SK-N-SH (cell line): ENCODE measurements around the gene ROBO1. TPM values are rescaled to one million over a fixed set of nuclear protein-coding genes. Genes with fewer than 3 reads are reported as not detected.

Experiments
- CTCF ChIA-PET: fragments of 300-600, 350-600 bp; formaldehyde crosslinking; extraction: SDS; loops from one replicate; lab custom pipeline; 2021; lab: Yijun Ruan, JAX
- POLR2A ChIA-PET: fragments of 350-600 bp; sonication (Branson Sonifier 250); formaldehyde crosslinking; extraction: SDS; loops from one replicate; lab custom pipeline; 2020; ENCODE audit warnings: antibody characterized with exemption, inconsistent platforms; lab: Yijun Ruan, JAX
- DNase-seq: peaks from one replicate; pipeline ENCODE4 v3.0.0; 2012
- H2AFZ ChIP-seq: fragments of 200-600 bp; sonication (generic); 2 replicates; pipeline ENCODE4 v1.8.1; 2016; ENCODE audit warnings: antibody characterized with exemption, mild to moderate bottlenecking, low read depth
- H3F3A ChIP-seq: fragments of 200-600 bp; sonication (generic); replicated peaks from 2 replicates; pipeline ENCODE3; 2016; ENCODE audit warnings: antibody characterized with exemption, mild to moderate bottlenecking; ENCODE audit not compliant: insufficient read depth
- H3K27ac ChIP-seq, 2 experiments: fragments of 200-500 bp in 1 of 2; fragments of 200-600 bp in 1 of 2; sonication (Bioruptor generic) in 1 of 2; sonication (generic), shearing (Covaris generic) in 1 of 2; 2 replicates each; pipeline versions ENCODE4 v1.5.1 to v1.6.1; 2014 to 2016; ENCODE audit warnings: low read depth in 2 of 2, inconsistent platforms in 1 of 2, low read length in 1 of 2, mild to moderate bottlenecking in 1 of 2, mixed read lengths in 1 of 2
- H3K27me3 ChIP-seq: fragments of 200-600 bp; sonication (generic), shearing (Covaris generic); 2 replicates; pipeline ENCODE4 v1.6.1; 2016; ENCODE audit warnings: mixed run types; ENCODE audit not compliant: insufficient read depth
- H3K36me3 ChIP-seq, 2 experiments: fragments of 200-500 bp in 1 of 2; fragments of 200-600 bp in 1 of 2; sonication (Bioruptor generic) in 1 of 2; sonication (generic) in 1 of 2; replicated peaks in 1 of 2; 2 replicates each; pipeline versions ENCODE3 to v1.5.1; 2014 to 2016; ENCODE audit warnings: low read length in 1 of 2, mild to moderate bottlenecking in 1 of 2; ENCODE audit not compliant: insufficient read depth in 2 of 2, control insufficient read depth in 1 of 2
- H3K4me1 ChIP-seq, 2 experiments: fragments of 200-500 bp in 1 of 2; fragments of 200-600 bp in 1 of 2; sonication (Bioruptor generic) in 1 of 2; sonication (generic), shearing (Covaris generic) in 1 of 2; 2 replicates each; pipeline versions ENCODE4 v1.5.1 to v1.6.1; 2014 to 2016; ENCODE audit warnings: low read depth in 1 of 2, low read length in 1 of 2, mixed run types in 1 of 2; ENCODE audit not compliant: insufficient read depth in 2 of 2, control insufficient read depth in 1 of 2
- H3K4me2 ChIP-seq: fragments of 200-600 bp; sonication (generic), shearing (Covaris generic); 2 replicates; pipeline ENCODE4 v1.6.1; 2017; ENCODE audit warnings: mixed run types
- H3K4me3 ChIP-seq, 2 experiments: fragments of 200-500 bp in 1 of 2; fragments of 200-600 bp in 1 of 2; sonication (Bioruptor generic) in 1 of 2; sonication (generic), shearing (Covaris generic) in 1 of 2; 2 replicates each; pipeline versions ENCODE4 v1.5.1 to v1.8.1; 2014 to 2016; ENCODE audit warnings: low read depth in 2 of 2, inconsistent platforms in 1 of 2, low read length in 1 of 2, mild to moderate bottlenecking in 1 of 2, mixed read lengths in 1 of 2, moderate library complexity in 1 of 2
- H3K79me2 ChIP-seq: fragments of 200-600 bp; sonication (generic); 2 replicates; pipeline ENCODE4 v1.8.1; 2017; ENCODE audit warnings: mild to moderate bottlenecking; ENCODE audit not compliant: insufficient read depth
- H3K9ac ChIP-seq: fragments of 200-600 bp; sonication (generic); 2 replicates; pipeline ENCODE4 v1.6.1; 2017; ENCODE audit warnings: mixed run types
- H3K9me2 ChIP-seq: fragments of 200-600 bp; sonication (generic); 2 replicates; pipeline ENCODE4 v1.6.1; 2017; ENCODE audit warnings: mixed run types
- H3K9me3 ChIP-seq: fragments of 200-600 bp; sonication (generic); 2 replicates; pipeline ENCODE4 v1.6.1; 2017; ENCODE audit warnings: mixed run types, mild to moderate bottlenecking, moderate library complexity
- H4K20me1 ChIP-seq: fragments of 200-600 bp; sonication (generic); 2 replicates; pipeline ENCODE4 v1.6.1; 2017; ENCODE audit warnings: mild to moderate bottlenecking, mixed run types; ENCODE audit not compliant: insufficient read depth
- CHD2 ChIP-seq: fragments of 150-350 bp; IDR thresholded peaks from 2 replicates; pipeline ENCODE4 v1.6.1; 2018; ENCODE audit warnings: low read length; ENCODE audit not compliant: partially characterized antibody
- EZH2phosphoT487 ChIP-seq: fragments of 200-600 bp; sonication (generic); IDR thresholded peaks from 2 replicates; pipeline ENCODE4 v1.6.1; 2017; ENCODE audit warnings: low read depth, mixed run types, mild to moderate bottlenecking, antibody characterized with exemption, moderate library complexity, borderline replicate concordance
- FOXM1 ChIP-seq: IDR thresholded peaks from 2 replicates; pipeline ENCODE4 v1.4.0; 2012; ENCODE audit warnings: low read depth, mild to moderate bottlenecking
- GATA2 ChIP-seq: sonication (generic); formaldehyde crosslinking; IDR thresholded peaks from 2 replicates; pipeline ENCODE4 v1.5.0; 2020; ENCODE audit warnings: mild to moderate bottlenecking, missing genetic modification reagents
- MXI1 ChIP-seq: IDR thresholded peaks from 2 replicates; pipeline ENCODE4 v1.6.1; 2012; ENCODE audit warnings: mild to moderate bottlenecking, low read depth, low read length, improper control_type of control experiment
- NFIC ChIP-seq: IDR thresholded peaks from 2 replicates; pipeline ENCODE4 v1.4.0; 2012; ENCODE audit warnings: borderline replicate concordance
- POLR2AphosphoS5 ChIP-seq: IDR thresholded peaks from 2 replicates; pipeline ENCODE4 v1.6.1; 2012; ENCODE audit warnings: low read depth, low read length
- RXRA ChIP-seq: IDR thresholded peaks from 2 replicates; pipeline ENCODE4 v1.4.0; 2012; ENCODE audit warnings: low read depth, mild to moderate bottlenecking, borderline replicate concordance
- SIN3A ChIP-seq: IDR thresholded peaks from 2 replicates; pipeline ENCODE4 v1.6.1; 2012; ENCODE audit warnings: low read depth, mild to moderate bottlenecking, low read length, moderate library complexity, borderline replicate concordance
- SMC3 ChIP-seq: IDR thresholded peaks from 2 replicates; pipeline ENCODE4 v1.6.1; 2012; ENCODE audit warnings: low read depth, low read length, improper control_type of control experiment
- TAF1 ChIP-seq: IDR thresholded peaks from 2 replicates; pipeline ENCODE4 v1.6.1; 2012; ENCODE audit warnings: low read depth, mild to moderate bottlenecking, low read length, moderate library complexity, borderline replicate concordance
- WGBS: methylation state at CpG from one replicate; pipeline ENCODE4 v1.1.6; 2017; ENCODE audit warnings: low lambda C conversion rate; 5-methylcytosine and 5-hydroxymethylcytosine counted together
- polyA plus RNA-seq, 3 experiments: library from polyadenylated mRNA; depleted of rRNA; stranded (reverse); fragments of >200 nt; gene quantifications; 2 replicates each; pipeline ENCODE4 v1.2.3, GENCODE V29; 2012
- TF ChIP-seq, protein P1 (sequence below): fragments of 200-600 bp; sonication (generic); IDR thresholded peaks from 2 replicates; pipeline ENCODE4 v1.6.1; 2017; ENCODE audit warnings: antibody characterized with exemption, mild to moderate bottlenecking, moderate library complexity
- TF ChIP-seq, protein P2 (sequence below): IDR thresholded peaks from 2 replicates; pipeline ENCODE4 v1.6.1; 2012; ENCODE audit warnings: mild to moderate bottlenecking, low read depth, low read length, moderate library complexity
- TF ChIP-seq, protein P3 (sequence below): IDR thresholded peaks from 2 replicates; pipeline ENCODE4 v1.4.0; 2012; ENCODE audit warnings: low read depth
- TF ChIP-seq, protein P4 (sequence below): fragments of 150-350 bp; IDR thresholded peaks from 2 replicates; pipeline ENCODE4 v1.6.1; 2016; ENCODE audit warnings: mild to moderate bottlenecking, low read depth, low read length

Gene ROBO1
- polyA plus RNA-seq, 1 of the 3 experiments (the other 2 are of a cell fraction) = 22.7 TPM

DNA sequence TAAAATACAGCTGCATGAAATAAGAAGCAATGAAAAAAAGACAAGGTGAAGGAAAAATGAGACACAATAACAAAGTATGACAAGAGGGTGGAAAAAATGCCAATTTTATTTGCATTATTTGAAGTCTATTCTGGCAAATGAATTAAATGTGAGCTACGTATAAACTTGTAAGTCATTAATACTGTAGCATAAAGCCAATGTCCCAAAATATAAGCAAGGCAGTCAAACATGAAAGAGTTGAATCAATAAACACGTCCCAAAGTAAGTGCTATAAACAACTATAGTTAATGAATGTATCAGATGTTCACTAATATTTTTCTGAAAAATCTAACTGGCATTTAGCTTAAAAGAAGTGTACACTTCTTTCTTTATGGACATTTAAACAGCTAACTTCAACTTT lies 481.9 kb downstream of the ROBO1 start:
- Histone ChIP-seq H3K9me3 (no peaks in the 10 kb centered on the region), H3K27ac (no peak overlapping the region), H3K27me3 (no peaks in the 10 kb centered on the region), H3K4me3 (no peak overlapping the region)
- TF ChIP-seq GATA2 (CRISPR knock-in tag) (no peak), SMC3 (no peak), EZH2phosphoT487 (no peak), NFIC (no peak), POLR2AphosphoS5 (no peak), RXRA (no peak), CHD2 (no peak), FOXM1 (no peak), SIN3A (no peak), MXI1 (no peak), TAF1 (no peak)
- TF ChIP-seq, protein P1, sequence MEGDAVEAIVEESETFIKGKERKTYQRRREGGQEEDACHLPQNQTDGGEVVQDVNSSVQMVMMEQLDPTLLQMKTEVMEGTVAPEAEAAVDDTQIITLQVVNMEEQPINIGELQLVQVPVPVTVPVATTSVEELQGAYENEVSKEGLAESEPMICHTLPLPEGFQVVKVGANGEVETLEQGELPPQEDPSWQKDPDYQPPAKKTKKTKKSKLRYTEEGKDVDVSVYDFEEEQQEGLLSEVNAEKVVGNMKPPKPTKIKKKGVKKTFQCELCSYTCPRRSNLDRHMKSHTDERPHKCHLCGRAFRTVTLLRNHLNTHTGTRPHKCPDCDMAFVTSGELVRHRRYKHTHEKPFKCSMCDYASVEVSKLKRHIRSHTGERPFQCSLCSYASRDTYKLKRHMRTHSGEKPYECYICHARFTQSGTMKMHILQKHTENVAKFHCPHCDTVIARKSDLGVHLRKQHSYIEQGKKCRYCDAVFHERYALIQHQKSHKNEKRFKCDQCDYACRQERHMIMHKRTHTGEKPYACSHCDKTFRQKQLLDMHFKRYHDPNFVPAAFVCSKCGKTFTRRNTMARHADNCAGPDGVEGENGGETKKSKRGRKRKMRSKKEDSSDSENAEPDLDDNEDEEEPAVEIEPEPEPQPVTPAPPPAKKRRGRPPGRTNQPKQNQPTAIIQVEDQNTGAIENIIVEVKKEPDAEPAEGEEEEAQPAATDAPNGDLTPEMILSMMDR = no peak
- TF ChIP-seq, protein P2, sequence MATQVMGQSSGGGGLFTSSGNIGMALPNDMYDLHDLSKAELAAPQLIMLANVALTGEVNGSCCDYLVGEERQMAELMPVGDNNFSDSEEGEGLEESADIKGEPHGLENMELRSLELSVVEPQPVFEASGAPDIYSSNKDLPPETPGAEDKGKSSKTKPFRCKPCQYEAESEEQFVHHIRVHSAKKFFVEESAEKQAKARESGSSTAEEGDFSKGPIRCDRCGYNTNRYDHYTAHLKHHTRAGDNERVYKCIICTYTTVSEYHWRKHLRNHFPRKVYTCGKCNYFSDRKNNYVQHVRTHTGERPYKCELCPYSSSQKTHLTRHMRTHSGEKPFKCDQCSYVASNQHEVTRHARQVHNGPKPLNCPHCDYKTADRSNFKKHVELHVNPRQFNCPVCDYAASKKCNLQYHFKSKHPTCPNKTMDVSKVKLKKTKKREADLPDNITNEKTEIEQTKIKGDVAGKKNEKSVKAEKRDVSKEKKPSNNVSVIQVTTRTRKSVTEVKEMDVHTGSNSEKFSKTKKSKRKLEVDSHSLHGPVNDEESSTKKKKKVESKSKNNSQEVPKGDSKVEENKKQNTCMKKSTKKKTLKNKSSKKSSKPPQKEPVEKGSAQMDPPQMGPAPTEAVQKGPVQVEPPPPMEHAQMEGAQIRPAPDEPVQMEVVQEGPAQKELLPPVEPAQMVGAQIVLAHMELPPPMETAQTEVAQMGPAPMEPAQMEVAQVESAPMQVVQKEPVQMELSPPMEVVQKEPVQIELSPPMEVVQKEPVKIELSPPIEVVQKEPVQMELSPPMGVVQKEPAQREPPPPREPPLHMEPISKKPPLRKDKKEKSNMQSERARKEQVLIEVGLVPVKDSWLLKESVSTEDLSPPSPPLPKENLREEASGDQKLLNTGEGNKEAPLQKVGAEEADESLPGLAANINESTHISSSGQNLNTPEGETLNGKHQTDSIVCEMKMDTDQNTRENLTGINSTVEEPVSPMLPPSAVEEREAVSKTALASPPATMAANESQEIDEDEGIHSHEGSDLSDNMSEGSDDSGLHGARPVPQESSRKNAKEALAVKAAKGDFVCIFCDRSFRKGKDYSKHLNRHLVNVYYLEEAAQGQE = no peak
- TF ChIP-seq, protein P3, sequence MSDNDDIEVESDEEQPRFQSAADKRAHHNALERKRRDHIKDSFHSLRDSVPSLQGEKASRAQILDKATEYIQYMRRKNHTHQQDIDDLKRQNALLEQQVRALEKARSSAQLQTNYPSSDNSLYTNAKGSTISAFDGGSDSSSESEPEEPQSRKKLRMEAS = no peak
- TF ChIP-seq, protein P4, sequence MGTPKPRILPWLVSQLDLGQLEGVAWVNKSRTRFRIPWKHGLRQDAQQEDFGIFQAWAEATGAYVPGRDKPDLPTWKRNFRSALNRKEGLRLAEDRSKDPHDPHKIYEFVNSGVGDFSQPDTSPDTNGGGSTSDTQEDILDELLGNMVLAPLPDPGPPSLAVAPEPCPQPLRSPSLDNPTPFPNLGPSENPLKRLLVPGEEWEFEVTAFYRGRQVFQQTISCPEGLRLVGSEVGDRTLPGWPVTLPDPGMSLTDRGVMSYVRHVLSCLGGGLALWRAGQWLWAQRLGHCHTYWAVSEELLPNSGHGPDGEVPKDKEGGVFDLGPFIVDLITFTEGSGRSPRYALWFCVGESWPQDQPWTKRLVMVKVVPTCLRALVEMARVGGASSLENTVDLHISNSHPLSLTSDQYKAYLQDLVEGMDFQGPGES = no peak
- TF ChIP-seq, all 33 proteins: peak for 0
- CTCF ChIA-PET = interaction anchor here (0.7 kb wide), 1 partner anchor 13 kb away, joined by 4 read pairs; no protein-coding TSS in a partner anchor
- POLR2A ChIA-PET = no interaction called here
- Histone ChIP-seq H3K4me1 (no peaks in the 10 kb centered on the region), H3K4me2 (no peak overlapping the region), H4K20me1 (no peaks in the 10 kb centered on the region), H3K79me2 (no peaks in the 10 kb centered on the region), H2AFZ (no peak overlapping the region), H3K36me3 (no peaks in the 10 kb centered on the region), H3K9ac (no peak overlapping the region), H3F3A (no peaks in the 10 kb centered on the region), H3K9me2 (no peaks in the 10 kb centered on the region)
- WGBS = 81% methylated on average over 2 of the region's 2 CpGs
- no peak for DNase-seq
